ENCODE data around the gene TENM4.

TENM4 gene

GRCh38 chr11:79335681-79336080, 105.1 kb downstream of the TENM4 start (continued):
- TF ChIP-seq ZBTB26 (tag by site-specific recombination; optimal IDR thresholded peaks at IDR 0.05) (no peak), KLF1 (tag by site-specific recombination; IDR thresholded peaks at IDR 0.05) (no peak), ELK4 (IDR thresholded peaks at IDR 0.05; ENCODE audit: borderline replicate concordance, low read depth, low read length) (no peak), SETDB1 (IDR thresholded peaks at IDR 0.05; ENCODE audit: insufficient read length, low read length) (no peak)

DNA sequence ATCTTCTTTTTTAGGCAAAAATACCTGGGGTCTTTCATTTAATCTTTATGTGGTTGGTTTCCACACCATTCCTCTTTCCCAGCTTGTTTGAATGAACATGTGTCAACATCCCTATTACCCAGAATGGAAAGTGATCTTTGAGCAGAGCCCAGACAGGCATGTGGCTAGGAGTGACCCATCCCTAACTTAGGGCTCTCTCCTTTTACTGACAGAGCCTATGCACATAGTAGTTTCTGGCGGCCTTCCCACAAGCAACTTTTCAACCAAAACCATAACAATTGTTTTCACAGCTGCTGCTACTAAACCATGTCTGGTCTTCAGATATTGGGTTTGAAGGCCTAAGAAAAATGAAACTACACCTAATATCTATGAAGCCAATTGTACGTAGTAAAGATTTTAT, 107.5 kb downstream of the TENM4 start:
- Histone ChIP-seq H3K36me3 (ENCODE audit: control insufficient read depth in 2 of 2, insufficient read depth in 1 of 2, low read length in 2 of 2) (no peaks in the 10 kb centered on the region), H3K9me3 (ENCODE audit: control insufficient read depth, insufficient read depth, low read depth, low read length) (no peaks in the 10 kb centered on the region), H3K27ac (ENCODE audit: extremely low read depth, low read depth, low read length) (no peak overlapping the region), H3K4me1 (ENCODE audit: control insufficient read depth, insufficient read depth, low read length) (no peaks in the 10 kb centered on the region), H3K4me3 (ENCODE audit: low read depth, low read length) (no peak overlapping the region)
- ChIA-PET POLR2A (no interaction called here), CTCF (no interaction called here)
- no peak for TF ChIP-seq ZNF112 (tag by site-specific recombination; IDR thresholded peaks at IDR 0.05)
- no peak for TF ChIP-seq ZNF555 (tag by site-specific recombination; conservative IDR thresholded peaks at IDR 0.05)
- no peak for TF ChIP-seq WT1 (tag by site-specific recombination; IDR thresholded peaks at IDR 0.05)
- TF ChIP-seq ZNF24 (tag by site-specific recombination; IDR thresholded peaks at IDR 0.05), result no peak
- no peak for TF ChIP-seq BCL6B (tag by site-specific recombination; IDR thresholded peaks at IDR 0.05)
- no peak for TF ChIP-seq GLIS2 (tag by site-specific recombination; IDR thresholded peaks at IDR 0.05)
- no peak for TF ChIP-seq ZNF843 (tag by site-specific recombination; IDR thresholded peaks at IDR 0.05)
- no peak for TF ChIP-seq ZFP41 (tag by site-specific recombination; IDR thresholded peaks at IDR 0.05; ENCODE audit: borderline replicate concordance)
- TF ChIP-seq, protein P1, sequence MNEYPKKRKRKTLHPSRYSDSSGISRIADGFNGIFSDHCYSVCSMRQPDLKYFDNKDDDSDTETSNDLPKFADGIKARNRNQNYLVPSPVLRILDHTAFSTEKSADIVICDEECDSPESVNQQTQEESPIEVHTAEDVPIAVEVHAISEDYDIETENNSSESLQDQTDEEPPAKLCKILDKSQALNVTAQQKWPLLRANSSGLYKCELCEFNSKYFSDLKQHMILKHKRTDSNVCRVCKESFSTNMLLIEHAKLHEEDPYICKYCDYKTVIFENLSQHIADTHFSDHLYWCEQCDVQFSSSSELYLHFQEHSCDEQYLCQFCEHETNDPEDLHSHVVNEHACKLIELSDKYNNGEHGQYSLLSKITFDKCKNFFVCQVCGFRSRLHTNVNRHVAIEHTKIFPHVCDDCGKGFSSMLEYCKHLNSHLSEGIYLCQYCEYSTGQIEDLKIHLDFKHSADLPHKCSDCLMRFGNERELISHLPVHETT (tag by site-specific recombination; IDR thresholded peaks at IDR 0.05), result no peak

DNA sequence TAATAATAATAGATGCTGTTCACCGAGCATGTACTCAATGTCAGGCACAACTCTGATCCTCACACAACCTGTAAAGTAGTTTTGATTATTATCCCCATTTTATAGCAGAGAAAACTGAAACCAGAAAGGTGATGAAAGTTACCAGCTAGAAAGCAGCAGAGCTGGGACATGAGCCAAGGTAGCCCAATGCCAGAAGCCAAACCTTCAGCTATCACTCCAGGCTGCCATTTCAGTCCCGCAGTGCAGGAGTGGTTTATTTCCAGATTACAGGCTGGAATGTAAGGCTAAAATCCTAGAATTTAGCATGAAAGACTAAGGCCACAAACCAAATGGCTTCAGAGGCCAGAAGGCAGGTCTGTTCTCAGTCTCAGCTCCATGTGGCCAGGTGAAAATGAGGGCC, 108.8 kb downstream of the TENM4 start:
- H3K27ac ChIP-seq (ENCODE audit: extremely low read depth, low read depth, low read length), result no peak overlapping the region
- no peaks in the 10 kb centered on the region for H3K36me3 ChIP-seq (ENCODE audit: control insufficient read depth in 2 of 2, insufficient read depth in 1 of 2, low read length in 2 of 2)
- no peak overlapping the region for H3K4me3 ChIP-seq (ENCODE audit: low read depth, low read length)
- ChIA-PET CTCF (no interaction called here), POLR2A (no interaction called here)
- H3K9me3 ChIP-seq (ENCODE audit: control insufficient read depth, insufficient read depth, low read depth, low read length), result no peaks in the 10 kb centered on the region
- TF ChIP-seq ZNF157 (tag by site-specific recombination; IDR thresholded peaks at IDR 0.05) (no peak), ZNF155 (tag by site-specific recombination; IDR thresholded peaks at IDR 0.05) (no peak), ZNF658 (tag by site-specific recombination; IDR thresholded peaks at IDR 0.05) (no peak)
- H3K4me1 ChIP-seq (ENCODE audit: control insufficient read depth, insufficient read depth, low read length), result no peaks in the 10 kb centered on the region
